Measurements from ENCODE around the gene PLEKHM1. TPM values are rescaled to one million over a fixed set of nuclear protein-coding genes. Genes with fewer than 3 reads are reported as not detected.
"Not testable (repeated sequence)": the region's sequence is repeated elsewhere in the genome, so short reads cannot be mapped to it uniquely, and the experiment has no call there.

PLEKHM1 gene
- total RNA-seq, 1 donor from 2014 or later, result 33.1 TPM

GRCh38 chr17:45487704-45488103 is 2.8 kb downstream of the PLEKHM1 start:
- H3K36me3 Mint-ChIP-seq (ENCODE audit: low read depth); H3K9me3 Mint-ChIP-seq; DNase-seq (ENCODE audit: low spot score); intact Hi-C loops (cut with micrococcal nuclease); H3K27me3 Mint-ChIP-seq (ENCODE audit: low read depth); H3K27ac Mint-ChIP-seq: not testable (repeated sequence)
- peak overlapping the region; percentile 55 for H3K4me3 Mint-ChIP-seq (ENCODE audit: low read depth)
- H3K4me1 Mint-ChIP-seq (ENCODE audit: low read depth), result peaks cover 27% of the 10 kb centered on the region

GRCh38 chr17:45483591-45484216 is 6.8 kb downstream of the PLEKHM1 start:
- DNase-seq (ENCODE audit: low spot score); intact Hi-C loops (cut with micrococcal nuclease); H3K27ac Mint-ChIP-seq; H3K36me3 Mint-ChIP-seq (ENCODE audit: low read depth); H3K27me3 Mint-ChIP-seq (ENCODE audit: low read depth); H3K4me3 Mint-ChIP-seq (ENCODE audit: low read depth); H3K9me3 Mint-ChIP-seq: not testable (repeated sequence)
- H3K4me1 Mint-ChIP-seq (ENCODE audit: low read depth), result peaks cover 13% of the 10 kb centered on the region

- H3K27ac Mint-ChIP-seq; H3K36me3 Mint-ChIP-seq (ENCODE audit: low read depth); H3K9me3 Mint-ChIP-seq; intact Hi-C loops (cut with micrococcal nuclease); H3K4me3 Mint-ChIP-seq (ENCODE audit: low read depth); DNase-seq (ENCODE audit: low spot score); H3K27me3 Mint-ChIP-seq (ENCODE audit: low read depth): not testable (repeated sequence)
- peaks cover 13% of the 10 kb centered on the region for H3K4me1 Mint-ChIP-seq (ENCODE audit: low read depth)
Observed at GRCh38 chr17:45483177-45483576, 7.3 kb downstream of the PLEKHM1 start.

- H3K9me3 Mint-ChIP-seq; H3K4me3 Mint-ChIP-seq (ENCODE audit: low read depth); intact Hi-C loops (cut with micrococcal nuclease); H3K27me3 Mint-ChIP-seq (ENCODE audit: low read depth); H3K27ac Mint-ChIP-seq; H3K4me1 Mint-ChIP-seq (ENCODE audit: low read depth); DNase-seq (ENCODE audit: low spot score): not testable (repeated sequence)
- peaks cover 13% of the 10 kb centered on the region for H3K36me3 Mint-ChIP-seq (ENCODE audit: low read depth)
Observed at GRCh38 chr17:45482317-45482716, 8.2 kb downstream of the PLEKHM1 start.

GRCh38 chr17:45475436-45475835 is 15.1 kb downstream of the PLEKHM1 start:
- DNase-seq (ENCODE audit: low spot score); H3K27ac Mint-ChIP-seq; H3K27me3 Mint-ChIP-seq (ENCODE audit: low read depth); intact Hi-C loops (cut with micrococcal nuclease); H3K4me1 Mint-ChIP-seq (ENCODE audit: low read depth); H3K4me3 Mint-ChIP-seq (ENCODE audit: low read depth); H3K9me3 Mint-ChIP-seq: not testable (repeated sequence)
- peaks cover 28% of the 10 kb centered on the region for H3K36me3 Mint-ChIP-seq (ENCODE audit: low read depth)

- DNase-seq (ENCODE audit: low spot score); H3K9me3 Mint-ChIP-seq; H3K4me1 Mint-ChIP-seq (ENCODE audit: low read depth); H3K27ac Mint-ChIP-seq; intact Hi-C loops (cut with micrococcal nuclease); H3K4me3 Mint-ChIP-seq (ENCODE audit: low read depth); H3K27me3 Mint-ChIP-seq (ENCODE audit: low read depth): not testable (repeated sequence)
- H3K36me3 Mint-ChIP-seq (ENCODE audit: low read depth), result peaks cover 23% of the 10 kb centered on the region
Observed at GRCh38 chr17:45472249-45472648, 18.3 kb downstream of the PLEKHM1 start.

- DNase-seq (ENCODE audit: low spot score); H3K4me3 Mint-ChIP-seq (ENCODE audit: low read depth); H3K27me3 Mint-ChIP-seq (ENCODE audit: low read depth); H3K4me1 Mint-ChIP-seq (ENCODE audit: low read depth); H3K9me3 Mint-ChIP-seq; intact Hi-C loops (cut with micrococcal nuclease); H3K27ac Mint-ChIP-seq: not testable (repeated sequence)
- H3K36me3 Mint-ChIP-seq (ENCODE audit: low read depth), result peaks cover 15% of the 10 kb centered on the region
Observed at GRCh38 chr17:45469204-45469563, 21.3 kb downstream of the PLEKHM1 start.

- H3K4me1 Mint-ChIP-seq (ENCODE audit: low read depth); H3K27me3 Mint-ChIP-seq (ENCODE audit: low read depth); H3K27ac Mint-ChIP-seq; DNase-seq (ENCODE audit: low spot score); H3K4me3 Mint-ChIP-seq (ENCODE audit: low read depth); intact Hi-C loops (cut with micrococcal nuclease); H3K9me3 Mint-ChIP-seq: not testable (repeated sequence)
- H3K36me3 Mint-ChIP-seq (ENCODE audit: low read depth), result peaks cover 12% of the 10 kb centered on the region
Observed at GRCh38 chr17:45468293-45469203, 22.0 kb downstream of the PLEKHM1 start.

- H3K9me3 Mint-ChIP-seq; intact Hi-C loops (cut with micrococcal nuclease); DNase-seq (ENCODE audit: low spot score); H3K4me3 Mint-ChIP-seq (ENCODE audit: low read depth); H3K27me3 Mint-ChIP-seq (ENCODE audit: low read depth): not testable (repeated sequence)
- H3K4me1 Mint-ChIP-seq (ENCODE audit: low read depth), result peaks cover 11% of the 10 kb centered on the region
- peaks cover 12% of the 10 kb centered on the region for H3K36me3 Mint-ChIP-seq (ENCODE audit: low read depth)
- H3K27ac Mint-ChIP-seq, result peak overlapping the region; percentile 83
Observed at GRCh38 chr17:45461524-45462327, 28.8 kb downstream of the PLEKHM1 start.

- peaks cover 11% of the 10 kb centered on the region for H3K4me1 Mint-ChIP-seq (ENCODE audit: low read depth)
- H3K27ac Mint-ChIP-seq; intact Hi-C loops (cut with micrococcal nuclease); H3K9me3 Mint-ChIP-seq; H3K27me3 Mint-ChIP-seq (ENCODE audit: low read depth); DNase-seq (ENCODE audit: low spot score); H3K4me3 Mint-ChIP-seq (ENCODE audit: low read depth): not testable (repeated sequence)
- H3K36me3 Mint-ChIP-seq (ENCODE audit: low read depth), result peaks cover 25% of the 10 kb centered on the region
Observed at GRCh38 chr17:45460422-45460821, 30.1 kb downstream of the PLEKHM1 start.

GRCh38 chr17:45454341-45454740 is 36.2 kb downstream of the PLEKHM1 start:
- H3K4me1 Mint-ChIP-seq (ENCODE audit: low read depth); DNase-seq (ENCODE audit: low spot score); H3K27me3 Mint-ChIP-seq (ENCODE audit: low read depth); H3K27ac Mint-ChIP-seq; H3K4me3 Mint-ChIP-seq (ENCODE audit: low read depth); intact Hi-C loops (cut with micrococcal nuclease); H3K9me3 Mint-ChIP-seq: not testable (repeated sequence)
- H3K36me3 Mint-ChIP-seq (ENCODE audit: low read depth), result peaks cover 27% of the 10 kb centered on the region

GRCh38 chr17:45453731-45454130 is 36.8 kb downstream of the PLEKHM1 start:
- intact Hi-C loops (cut with micrococcal nuclease); H3K4me1 Mint-ChIP-seq (ENCODE audit: low read depth); H3K9me3 Mint-ChIP-seq; DNase-seq (ENCODE audit: low spot score); H3K27me3 Mint-ChIP-seq (ENCODE audit: low read depth); H3K4me3 Mint-ChIP-seq (ENCODE audit: low read depth); H3K27ac Mint-ChIP-seq: not testable (repeated sequence)
- peaks cover 30% of the 10 kb centered on the region for H3K36me3 Mint-ChIP-seq (ENCODE audit: low read depth)

- H3K27ac Mint-ChIP-seq; DNase-seq (ENCODE audit: low spot score); H3K27me3 Mint-ChIP-seq (ENCODE audit: low read depth); intact Hi-C loops (cut with micrococcal nuclease); H3K9me3 Mint-ChIP-seq; H3K4me1 Mint-ChIP-seq (ENCODE audit: low read depth); H3K4me3 Mint-ChIP-seq (ENCODE audit: low read depth): not testable (repeated sequence)
- H3K36me3 Mint-ChIP-seq (ENCODE audit: low read depth), result peaks cover 30% of the 10 kb centered on the region
Observed at GRCh38 chr17:45453225-45453534, 37.3 kb downstream of the PLEKHM1 start.

All from activated T-helper 2 cell treated with anti-CD3 and anti-CD28 coated beads, Interferon-gamma antibody, Interleukin-2, Interleukin-4, amounts not matched to agents 10 μg/mL and 5 μg/mL and 100 μg/mL, durations not matched to agents 14 hours and 24 hours and 36 hours (primary cell).